CD4-positive, alpha-beta T cell treated with Interleukin-4 for 4 hours (primary cell): Measurements from ENCODE around the gene IP6K1.
"Not testable (repeated sequence)": the region's sequence is repeated elsewhere in the genome, so short reads cannot be mapped to it uniquely, and the experiment has no call there.

Experiments
- DNase-seq: peaks from one replicate; pipeline ENCODE4 v3.0.0-alpha.2; 2020

IP6K1 gene

GRCh38 chr3:49685846-49686245, 100.5 kb downstream of the IP6K1 start:
- DNase-seq: not testable (repeated sequence)

- DNase-seq: not testable (repeated sequence)
These were observed 101.2 kb downstream of the IP6K1 start for GRCh38 chr3:49685103-49685502.

GRCh38 chr3:49684453-49684852, 101.9 kb downstream of the IP6K1 start:
- not testable (repeated sequence) for DNase-seq

DNA sequence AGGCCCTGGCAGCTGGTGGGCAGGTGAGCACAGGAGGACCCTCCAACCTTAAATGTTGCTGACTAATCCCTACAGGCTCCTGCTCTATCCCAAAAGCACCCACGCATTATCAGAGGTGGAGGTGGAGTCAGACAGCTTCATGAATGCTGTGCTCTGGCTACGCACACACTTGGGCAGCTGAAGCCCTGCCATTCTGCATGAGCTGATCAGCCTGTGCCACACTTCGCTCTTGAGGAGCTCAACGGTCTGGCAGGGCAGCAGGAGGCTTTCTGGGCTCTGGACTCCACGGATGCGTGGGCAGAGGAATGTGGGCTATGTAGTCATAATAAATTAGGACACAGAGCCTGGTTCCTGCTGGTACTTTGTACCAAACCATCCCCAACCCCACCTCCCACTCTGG, 103.2 kb downstream of the IP6K1 start:
- DNase-seq: no peak

- no peak for DNase-seq
These were observed 104.8 kb downstream of the IP6K1 start for GRCh38 chr3:49681543-49681942.

- DNase-seq: no peak
These were observed 105.2 kb downstream of the IP6K1 start for GRCh38 chr3:49681232-49681522.

- DNase-seq: no peak
These were observed 105.7 kb downstream of the IP6K1 start for GRCh38 chr3:49680493-49681231.

GRCh38 chr3:49675912-49676311, 110.4 kb downstream of the IP6K1 start:
- no peak for DNase-seq

DNA sequence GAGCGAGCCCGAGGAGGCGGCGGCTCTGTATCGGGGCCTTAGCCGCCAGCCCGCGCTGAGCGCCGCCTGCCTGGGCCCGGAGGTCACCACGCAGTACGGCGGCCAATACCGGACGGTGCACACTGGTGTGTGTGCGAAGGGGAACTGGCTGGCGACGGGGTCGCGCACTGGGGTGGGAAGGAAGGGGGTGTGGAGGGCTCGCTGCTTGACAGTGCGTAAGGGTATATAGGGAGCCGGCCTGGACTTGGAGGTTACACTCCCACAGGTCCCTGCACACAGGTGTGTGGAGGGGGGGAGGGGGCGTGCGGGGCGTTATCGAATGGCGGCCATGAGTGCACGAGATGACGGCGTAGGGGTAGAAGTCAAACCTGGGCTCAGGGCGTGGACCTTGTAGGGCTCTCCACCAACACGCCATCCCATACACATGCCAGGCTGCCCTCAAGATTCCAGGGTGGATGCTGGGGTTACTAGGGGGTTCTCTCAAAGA, 111.8 kb downstream of the IP6K1 start:
- DNase-seq: no peak
